ENCODE results near the gene EPC1.

GRCh38 chr10:32357056-32357735 is 10.2 kb upstream of the EPC1 start:
- TF ChIP-seq POLR2AphosphoS5 (IDR thresholded peaks at IDR 0.05; ENCODE audit: low read depth, low read length): no peak
- no peak for TF ChIP-seq POLR2A (IDR thresholded peaks at IDR 0.05; ENCODE audit: low read depth, low read length)

All from GM12892 (cell line).